Activated T-helper 1 cell treated with anti-CD3 and anti-CD28 coated beads, Interleukin-12 subunit alpha, Interleukin-12 subunit beta, Interleukin-2, Interleukin-4 antibody, amounts not matched to agents 30 ng/mL and 10 ng/mL and 1 ng/mL, durations not matched to agents 14 hours and 24 hours and 36 hours (primary cell): ENCODE data around the gene SLFNL1. TPM values are rescaled to one million over a fixed set of nuclear protein-coding genes. Genes with fewer than 3 reads are reported as not detected.

Source experiments
- DNase-seq: peaks from one replicate; pipeline ENCODE4 v3.0.0; 2021; ENCODE audit warnings: low spot score
- H3K27ac Mint-ChIP-seq: one replicate; pipeline ENCODE4 v1.8.0; 2021; ENCODE audit warnings: mild to moderate bottlenecking, mixed read lengths
- H3K27me3 Mint-ChIP-seq: one replicate; pipeline ENCODE4 v1.8.0; 2022; ENCODE audit warnings: mild to moderate bottlenecking, moderate library complexity, mixed read lengths; ENCODE audit not compliant: insufficient read depth
- H3K36me3 Mint-ChIP-seq: one replicate; pipeline ENCODE4 v1.8.0; 2021; ENCODE audit warnings: low read depth, mixed read lengths
- H3K4me1 Mint-ChIP-seq: one replicate; pipeline ENCODE4 v1.8.0; 2021; ENCODE audit warnings: low read depth, mixed read lengths
- H3K4me3 Mint-ChIP-seq: one replicate; pipeline ENCODE4 v1.8.0; 2021; ENCODE audit warnings: mild to moderate bottlenecking, moderate library complexity, mixed read lengths
- H3K9me3 Mint-ChIP-seq: one replicate; pipeline ENCODE4 v1.8.0; 2021; ENCODE audit warnings: mixed read lengths
- intact Hi-C: fragments of 100-400 bp; cut with micrococcal nuclease; formaldehyde crosslinking; loops from one replicate; pipeline ENCODE4 v1.15.1; 2024
- total RNA-seq: library from RNA; stranded (reverse); gene quantifications from 2 replicates; pipeline ENCODE4 v1.2.3, GENCODE V29; 2022

Gene SLFNL1
- total RNA-seq, 1 donor from 2014 or later, result 0.18 TPM

DNA sequence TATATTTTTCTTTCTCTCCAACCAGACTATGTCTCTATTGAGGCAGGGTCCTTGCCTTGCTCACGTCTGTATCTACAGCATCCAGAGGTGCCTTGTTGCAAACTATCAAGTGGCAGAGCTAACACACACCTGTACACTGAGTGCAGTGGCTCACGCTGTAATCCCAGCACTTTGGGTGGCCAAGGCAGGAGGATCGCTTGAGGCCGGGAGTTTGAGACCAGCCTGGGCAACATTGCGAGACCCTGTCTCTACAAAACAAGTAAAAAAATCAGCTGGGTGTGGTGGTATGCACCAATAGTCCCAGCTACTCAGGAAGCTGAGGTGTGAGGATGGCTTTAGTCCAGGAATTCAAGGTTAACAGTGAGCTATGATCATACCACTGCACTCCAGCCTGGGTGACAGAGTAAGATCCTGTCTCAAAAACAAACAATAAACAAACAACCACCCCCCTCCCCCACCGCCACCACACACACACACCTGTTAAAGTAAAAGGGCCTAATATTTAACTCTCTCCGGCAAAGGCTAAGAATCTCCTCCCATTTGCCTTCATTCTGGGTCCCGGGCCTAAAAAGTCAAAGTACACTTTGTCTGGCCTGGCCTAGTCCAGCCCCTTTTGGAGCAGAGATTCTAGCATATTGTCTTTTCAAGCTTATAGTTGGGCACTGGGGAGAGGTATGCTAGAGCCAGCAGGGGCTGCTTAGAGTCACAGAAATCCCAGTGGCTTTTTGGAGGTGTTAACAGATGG lies 9.5 kb upstream of the SLFNL1 start:
- Mint-ChIP-seq H3K4me3 (no peak overlapping the region), H3K9me3 (no peaks in the 10 kb centered on the region), H3K36me3 (peaks cover 32% of the 10 kb centered on the region), H3K27me3 (no peaks in the 10 kb centered on the region), H3K27ac (no peak overlapping the region), H3K4me1 (no peaks in the 10 kb centered on the region)
- intact Hi-C loops, result no loop called here
- no peak for DNase-seq

DNA sequence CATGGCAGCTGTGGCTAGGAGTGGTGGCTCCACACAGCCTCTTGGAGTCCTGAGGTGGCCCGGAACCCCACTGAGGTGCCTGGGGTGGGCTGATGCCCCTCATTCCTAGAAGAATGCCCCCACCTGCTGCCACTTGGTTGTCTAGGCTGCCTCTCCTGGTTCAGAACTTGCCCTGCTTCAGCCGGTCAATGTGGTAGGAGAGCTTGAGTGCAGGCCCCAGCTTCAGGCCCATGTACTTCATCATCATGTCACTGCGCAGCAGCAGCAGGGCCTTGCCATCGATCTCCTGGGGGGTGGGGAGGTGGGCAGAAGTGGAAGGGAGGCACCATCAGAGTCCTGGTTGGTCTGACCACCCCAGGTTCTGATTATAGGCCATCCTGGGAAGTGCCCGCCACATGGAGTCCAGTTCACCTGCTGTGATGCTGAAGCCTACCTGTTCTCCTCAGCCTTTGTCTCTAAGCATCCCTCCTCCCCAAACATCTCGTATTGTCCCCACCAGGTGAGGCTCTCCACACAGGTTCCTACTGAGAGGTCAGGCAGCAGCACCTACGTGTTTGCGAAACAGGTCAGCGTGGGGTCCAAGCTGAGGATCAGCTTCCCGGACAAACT lies 6.6 kb upstream of the SLFNL1 start:
- DNase-seq, result no peak
- Mint-ChIP-seq H3K4me1 (no peaks in the 10 kb centered on the region), H3K27me3 (no peaks in the 10 kb centered on the region), H3K27ac (no peak overlapping the region), H3K4me3 (no peak overlapping the region), H3K36me3 (peaks cover 29% of the 10 kb centered on the region), H3K9me3 (no peaks in the 10 kb centered on the region)
- intact Hi-C loops, result no loop called here

DNA sequence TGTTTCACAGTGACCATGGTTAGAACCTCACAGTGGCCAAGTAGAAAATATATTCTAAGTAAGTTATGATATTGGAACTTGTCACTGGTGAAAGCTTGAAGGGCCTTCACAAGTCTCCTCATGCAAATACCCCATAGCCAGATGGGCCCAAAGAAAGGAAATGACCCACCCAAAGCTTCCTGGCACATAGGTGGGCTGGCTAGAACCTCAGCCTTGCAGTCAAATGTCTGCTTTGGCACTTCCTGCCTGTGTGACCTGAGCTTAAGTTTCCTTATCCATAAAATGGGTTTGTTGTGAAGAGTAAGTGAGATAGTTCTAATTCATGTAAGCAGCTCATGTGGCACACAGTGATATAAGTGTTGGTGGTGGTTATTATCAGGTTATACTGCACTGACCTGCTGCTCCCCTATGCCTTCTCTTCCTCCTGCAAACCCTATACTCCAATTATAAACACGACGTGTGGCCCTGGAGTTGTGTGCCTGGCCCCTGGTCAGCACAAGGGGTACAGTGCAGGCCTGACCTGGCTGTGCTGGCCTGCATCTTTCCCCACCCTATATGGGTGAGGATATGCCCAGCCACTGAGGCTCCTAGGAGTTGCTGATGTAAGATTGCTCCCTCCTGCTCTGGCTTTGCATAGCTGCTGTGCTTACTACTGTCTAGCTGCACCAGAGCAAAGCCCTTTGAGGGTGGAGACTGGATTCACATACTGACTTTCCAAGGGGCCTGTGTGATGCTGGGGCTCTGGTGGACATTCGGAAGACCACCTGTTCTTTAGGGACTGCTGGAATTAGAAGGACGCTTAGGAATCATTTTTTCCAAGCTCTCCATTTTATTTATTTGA lies 4.7 kb upstream of the SLFNL1 start:
- no peaks in the 10 kb centered on the region for H3K9me3 Mint-ChIP-seq
- peaks cover 22% of the 10 kb centered on the region for H3K36me3 Mint-ChIP-seq
- no peak overlapping the region for H3K27ac Mint-ChIP-seq

DNA sequence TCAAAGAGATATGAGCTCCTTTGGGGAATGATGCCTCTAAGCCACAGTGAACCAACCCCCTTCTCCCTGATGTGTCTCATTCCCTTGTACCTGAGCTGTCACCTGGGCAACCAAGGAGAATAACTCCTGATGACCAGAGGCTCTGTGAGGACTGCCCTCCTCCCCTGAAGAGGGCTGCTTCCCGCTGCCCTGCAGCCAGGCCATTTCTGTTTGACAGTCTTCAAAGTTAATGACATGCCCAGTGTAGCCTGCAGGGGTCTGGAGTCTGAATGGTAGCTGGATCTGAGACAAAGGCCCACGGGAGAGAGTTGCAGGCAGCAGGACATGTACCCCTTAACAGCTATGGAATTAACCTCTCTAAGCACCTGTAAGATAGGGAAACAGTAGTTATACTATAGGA lies 3.4 kb upstream of the SLFNL1 start:
- H3K4me1 Mint-ChIP-seq, result no peaks in the 10 kb centered on the region
- no peaks in the 10 kb centered on the region for H3K27me3 Mint-ChIP-seq
- no peak overlapping the region for H3K27ac Mint-ChIP-seq
- no peak overlapping the region for H3K4me3 Mint-ChIP-seq
- no peak for DNase-seq
- intact Hi-C loops, result no loop called here
- peaks cover 15% of the 10 kb centered on the region for H3K36me3 Mint-ChIP-seq
- no peaks in the 10 kb centered on the region for H3K9me3 Mint-ChIP-seq

More for the DNA sequence above, 4.7 kb upstream of the SLFNL1 start:
- intact Hi-C loops, result no loop called here
- no peak overlapping the region for H3K4me3 Mint-ChIP-seq
- H3K4me1 Mint-ChIP-seq, result no peaks in the 10 kb centered on the region
- no peaks in the 10 kb centered on the region for H3K27me3 Mint-ChIP-seq
- DNase-seq, result no peak

DNA sequence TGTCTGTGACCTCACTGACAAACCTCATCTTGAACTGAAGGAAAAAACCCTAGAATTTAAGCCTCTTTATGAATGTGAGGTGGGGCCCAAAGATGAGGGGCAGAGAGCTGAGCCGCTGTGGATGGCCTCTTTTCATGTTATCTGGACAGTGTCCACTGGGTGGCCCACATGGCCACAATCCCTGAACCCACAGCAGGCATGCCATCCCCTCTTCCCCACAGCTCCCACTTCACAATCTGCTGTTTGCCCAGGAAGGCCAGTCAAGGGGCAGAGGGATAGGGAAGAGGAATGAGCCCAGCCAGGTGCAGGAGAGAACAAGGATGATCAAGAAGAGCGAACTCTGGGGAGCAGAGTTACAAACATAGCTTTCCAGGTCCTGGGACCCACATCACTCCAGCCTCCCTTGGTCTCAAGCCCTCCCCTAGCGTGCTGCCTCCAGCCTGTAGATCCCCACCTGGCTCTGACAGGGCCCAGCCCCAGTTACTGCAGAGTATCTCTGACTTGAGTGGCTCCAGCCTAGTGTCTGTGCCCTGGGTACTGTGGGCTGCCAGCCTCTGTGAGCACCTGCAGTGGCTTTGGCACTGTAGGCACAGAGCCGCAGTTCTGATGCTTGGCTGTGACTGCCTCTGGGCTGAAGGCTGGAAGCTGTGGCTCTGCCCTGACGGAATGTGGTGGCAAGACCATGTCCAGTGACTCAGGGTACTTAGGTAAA lies 1.9 kb upstream of the SLFNL1 start:
- DNase-seq, result no peak
- Mint-ChIP-seq H3K9me3 (no peaks in the 10 kb centered on the region), H3K4me1 (no peaks in the 10 kb centered on the region), H3K4me3 (no peak overlapping the region), H3K27me3 (no peaks in the 10 kb centered on the region), H3K27ac (no peak overlapping the region), H3K36me3 (peaks cover 16% of the 10 kb centered on the region)
- intact Hi-C loops, result no loop called here

DNA sequence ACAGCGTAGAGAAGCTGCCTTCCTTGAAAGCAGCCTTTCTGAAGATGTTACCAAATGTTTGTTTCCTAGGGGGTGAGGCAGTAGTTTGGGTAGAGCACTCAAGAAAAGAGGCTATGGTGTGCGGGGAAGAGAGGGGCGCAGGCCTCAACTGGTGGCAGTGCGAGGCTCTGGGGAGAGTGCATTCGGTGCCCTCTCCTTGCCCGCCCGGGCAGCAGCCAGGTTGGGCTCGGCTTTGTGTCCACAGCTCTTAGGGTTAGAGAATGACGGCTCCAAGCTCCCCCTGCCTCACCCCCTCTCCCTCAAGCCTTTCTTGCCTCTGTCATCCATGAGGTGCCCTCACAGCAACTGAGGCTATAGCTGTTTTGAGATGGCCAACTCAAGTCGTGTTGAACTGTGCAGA lies 899 bp upstream of the SLFNL1 start:
- Mint-ChIP-seq H3K27ac (no peak overlapping the region), H3K27me3 (no peaks in the 10 kb centered on the region), H3K4me3 (no peak overlapping the region), H3K9me3 (no peaks in the 10 kb centered on the region), H3K4me1 (no peaks in the 10 kb centered on the region), H3K36me3 (peaks cover 13% of the 10 kb centered on the region)
- intact Hi-C loops, result no loop called here
- DNase-seq, result no peak

DNA sequence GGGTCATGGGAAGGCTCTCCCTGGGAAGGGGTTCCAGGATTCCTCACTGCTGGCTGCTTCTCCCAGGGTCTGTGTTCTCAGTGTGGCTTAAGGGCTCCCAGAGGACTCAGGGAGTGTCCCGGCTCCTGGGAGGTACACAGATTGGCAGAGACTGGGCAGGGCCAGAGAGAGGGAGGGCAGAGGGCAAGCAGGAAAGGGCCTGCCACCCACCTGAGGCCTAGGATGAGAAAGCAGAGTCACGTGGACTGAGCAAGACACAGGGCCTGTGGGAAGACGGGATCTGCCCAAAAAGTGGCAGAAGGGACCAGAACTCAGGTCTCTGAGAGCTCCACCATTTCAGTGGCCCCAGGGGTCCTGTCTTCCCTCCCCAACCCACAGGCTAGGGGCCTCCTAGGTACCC lies 871 bp downstream of the SLFNL1 start:
- DNase-seq, result no peak
- peaks cover 15% of the 10 kb centered on the region for H3K36me3 Mint-ChIP-seq
- H3K4me3 Mint-ChIP-seq, result no peak overlapping the region
- H3K27ac Mint-ChIP-seq, result no peak overlapping the region
- no peaks in the 10 kb centered on the region for H3K9me3 Mint-ChIP-seq
- H3K4me1 Mint-ChIP-seq, result no peaks in the 10 kb centered on the region
- H3K27me3 Mint-ChIP-seq, result no peaks in the 10 kb centered on the region
- intact Hi-C loops, result no loop called here

DNA sequence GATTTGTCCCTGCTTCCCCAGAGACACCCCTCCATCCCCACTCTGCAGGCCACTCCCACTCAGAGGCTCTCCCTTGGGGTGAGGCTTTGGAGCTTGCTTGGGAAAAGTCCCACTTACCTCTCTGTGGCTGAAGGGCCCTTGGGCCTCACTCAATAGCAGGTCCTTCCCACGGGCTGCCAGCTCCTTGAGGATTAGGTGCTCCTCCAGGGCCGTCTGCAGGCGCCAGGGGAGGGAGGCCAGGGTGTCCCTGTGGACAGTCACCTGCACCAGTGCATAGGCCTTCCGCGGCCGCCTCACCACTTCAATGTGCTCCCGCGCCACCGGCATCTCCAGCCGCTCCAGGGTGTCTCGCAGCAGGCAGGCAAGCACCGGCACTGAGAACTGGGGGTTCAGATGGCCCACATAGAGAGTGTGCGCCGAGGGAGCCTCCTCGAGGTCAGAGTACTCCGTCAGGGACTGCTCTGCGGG lies 1.4 kb downstream of the SLFNL1 start:
- intact Hi-C loops, result no loop called here
- H3K4me3 Mint-ChIP-seq, result no peak overlapping the region
- H3K36me3 Mint-ChIP-seq, result peaks cover 13% of the 10 kb centered on the region
- H3K27me3 Mint-ChIP-seq, result no peaks in the 10 kb centered on the region
- no peaks in the 10 kb centered on the region for H3K4me1 Mint-ChIP-seq
- no peak overlapping the region for H3K27ac Mint-ChIP-seq
- no peaks in the 10 kb centered on the region for H3K9me3 Mint-ChIP-seq
- no peak for DNase-seq

DNA sequence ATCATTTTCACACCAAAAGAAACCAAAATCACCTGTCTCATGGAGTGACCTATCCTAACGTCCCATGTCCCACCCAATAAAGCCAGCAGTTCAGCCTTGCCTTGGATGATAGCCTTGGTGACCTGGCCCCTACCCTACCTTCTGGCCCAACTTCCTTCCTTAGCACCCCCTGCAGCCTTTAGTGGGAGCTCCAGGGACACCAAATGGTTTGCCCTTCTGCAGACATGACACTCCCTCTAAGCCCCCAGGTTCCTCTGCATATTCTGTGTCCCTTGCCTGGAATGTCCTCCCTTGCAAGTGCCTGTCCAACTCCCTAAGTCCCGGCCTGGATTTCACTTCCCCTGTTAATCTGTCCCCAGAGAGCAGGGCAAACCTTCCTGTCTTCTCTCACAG lies 2.2 kb downstream of the SLFNL1 start:
- Mint-ChIP-seq H3K27me3 (no peaks in the 10 kb centered on the region), H3K4me3 (no peak overlapping the region)

DNA sequence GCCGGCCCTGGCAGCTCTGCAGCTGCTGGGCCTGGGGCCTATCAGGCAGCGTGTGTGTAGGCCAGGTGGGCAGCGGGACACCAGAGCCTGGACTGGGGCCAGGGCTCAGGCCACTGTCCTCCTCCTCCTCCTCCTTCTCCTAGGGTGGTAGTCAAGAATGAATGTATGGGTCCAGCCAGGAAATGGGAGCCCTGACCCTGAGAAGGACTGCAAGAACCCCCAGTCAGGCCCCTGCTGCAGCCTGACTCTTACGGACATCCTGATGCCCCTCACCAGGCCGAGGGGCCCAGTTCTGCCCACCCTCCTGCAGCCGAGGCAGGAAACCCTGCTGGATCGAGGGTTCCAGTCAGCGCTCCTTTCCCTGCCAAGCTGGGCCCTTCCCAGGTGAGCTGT lies 3.5 kb downstream of the SLFNL1 start:
- intact Hi-C loops, result no loop called here

More for the DNA sequence above, 2.2 kb downstream of the SLFNL1 start:
- intact Hi-C loops, result no loop called here
- Mint-ChIP-seq H3K36me3 (peaks cover 19% of the 10 kb centered on the region), H3K4me1 (no peaks in the 10 kb centered on the region), H3K27ac (no peak overlapping the region), H3K9me3 (no peaks in the 10 kb centered on the region)
- DNase-seq, result no peak

DNA sequence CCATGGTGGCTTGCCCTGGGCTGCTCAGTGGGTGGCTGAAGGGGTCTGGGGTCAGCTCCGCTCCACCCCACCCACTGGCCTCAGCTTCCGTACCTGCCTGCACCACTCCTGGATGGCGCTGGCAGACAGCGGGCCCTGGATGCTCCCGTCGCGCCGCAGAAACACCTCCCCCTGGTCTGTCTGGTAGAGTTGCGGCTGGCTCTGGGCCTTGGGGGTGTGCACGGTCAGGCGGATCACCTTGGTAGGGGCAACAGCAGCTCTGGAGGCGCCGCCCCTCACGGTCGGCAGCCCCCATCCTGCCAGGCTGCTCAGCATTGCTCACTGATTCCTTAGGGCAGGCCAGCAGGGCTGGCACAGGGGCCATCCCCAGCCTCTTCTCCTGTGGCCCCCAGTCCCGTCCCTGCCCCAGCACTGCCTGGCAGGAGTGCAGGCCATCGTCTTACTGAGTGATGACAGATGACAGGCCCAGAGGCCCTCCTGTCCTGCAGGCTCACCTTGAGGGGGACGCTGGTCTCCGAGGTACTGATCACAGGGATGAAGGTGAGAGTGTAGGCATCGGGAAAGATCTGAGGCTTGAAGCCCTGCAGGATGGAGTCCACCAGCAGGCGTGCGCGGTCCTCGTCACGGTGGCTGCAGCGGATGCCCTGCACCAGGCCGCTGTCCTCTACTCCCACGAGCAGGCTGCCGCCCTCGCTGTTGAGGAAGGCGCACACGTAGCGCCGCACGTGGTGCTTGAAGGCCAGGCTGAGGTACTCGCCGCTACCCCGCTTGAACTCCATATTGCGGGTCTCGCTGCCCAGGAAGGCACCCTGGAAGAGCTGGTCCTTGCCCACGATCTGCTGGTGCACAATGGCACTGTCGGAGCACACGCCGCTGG lies 4.1 kb downstream of the SLFNL1 start:
- no peaks in the 10 kb centered on the region for H3K27me3 Mint-ChIP-seq
- H3K27ac Mint-ChIP-seq, result no peak overlapping the region
- H3K4me1 Mint-ChIP-seq, result no peaks in the 10 kb centered on the region
- no peak overlapping the region for H3K4me3 Mint-ChIP-seq
- no peaks in the 10 kb centered on the region for H3K9me3 Mint-ChIP-seq
- intact Hi-C loops, result no loop called here
- no peak for DNase-seq
- H3K36me3 Mint-ChIP-seq, result peaks cover 30% of the 10 kb centered on the region

More for the DNA sequence above, 3.5 kb downstream of the SLFNL1 start:
- no peak overlapping the region for H3K27ac Mint-ChIP-seq
- H3K36me3 Mint-ChIP-seq, result peaks cover 26% of the 10 kb centered on the region
- H3K27me3 Mint-ChIP-seq, result no peaks in the 10 kb centered on the region
- no peak for DNase-seq
- no peaks in the 10 kb centered on the region for H3K4me1 Mint-ChIP-seq
- H3K4me3 Mint-ChIP-seq, result no peak overlapping the region
- no peaks in the 10 kb centered on the region for H3K9me3 Mint-ChIP-seq

DNA sequence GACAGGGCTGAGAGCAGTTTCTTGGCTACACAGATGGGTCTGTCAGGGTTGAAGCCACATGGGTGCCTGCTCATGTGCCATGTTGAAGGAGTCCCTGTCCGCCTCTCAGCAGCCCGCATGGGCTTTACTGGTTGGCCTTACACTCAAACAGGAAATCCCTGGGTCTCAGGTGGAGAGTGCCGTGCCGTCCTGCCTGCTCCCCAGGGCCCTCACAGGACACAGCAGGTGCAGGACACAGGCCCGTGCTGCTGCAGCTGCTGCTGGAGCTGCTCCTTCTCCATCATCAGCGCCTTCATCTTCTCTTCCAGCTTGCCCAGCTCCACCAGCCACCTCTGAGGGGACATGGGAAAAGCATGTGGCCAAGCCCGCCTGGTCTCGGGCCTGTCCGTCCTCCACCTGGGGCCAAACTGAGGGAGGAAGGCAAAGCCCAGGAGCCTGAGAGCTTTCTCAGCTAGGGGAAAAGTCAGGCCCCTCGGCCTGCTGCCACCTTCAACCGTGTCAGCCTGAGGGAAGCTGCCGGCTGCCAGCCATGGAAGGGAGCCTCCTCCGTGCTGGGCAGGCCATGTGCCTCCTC lies 5.5 kb downstream of the SLFNL1 start:
- H3K4me1 Mint-ChIP-seq, result no peaks in the 10 kb centered on the region
- intact Hi-C loops, result no loop called here
- peaks cover 38% of the 10 kb centered on the region for H3K36me3 Mint-ChIP-seq
- no peaks in the 10 kb centered on the region for H3K27me3 Mint-ChIP-seq
- H3K4me3 Mint-ChIP-seq, result no peak overlapping the region
- no peak overlapping the region for H3K27ac Mint-ChIP-seq
- DNase-seq, result no peak
- no peaks in the 10 kb centered on the region for H3K9me3 Mint-ChIP-seq
